Keratinocyte (primary cell): ENCODE measurements around the gene ASTL. TPM values are rescaled to one million over a fixed set of nuclear protein-coding genes. Genes with fewer than 3 reads are reported as not detected.

Experiments
- DNase-seq: peaks from one replicate; pipeline ENCODE4 v3.0.0-alpha.2; 2011; ENCODE audit warnings: low read depth, missing footprints, low spot score
- FAIRE-seq: peaks from 2 replicates; lab custom pipeline; 2011; peaks lifted over from hg19 to GRCh38; lab: Jason Lieb, UNC
- H2AFZ ChIP-seq: 2 replicates; pipeline ENCODE4 v1.6.0; 2012; ENCODE audit warnings: low read length, control low read depth, inconsistent platforms; ENCODE audit not compliant: control insufficient read depth
- H3K27ac ChIP-seq: 2 replicates; pipeline ENCODE4 v1.5.1; 2011; ENCODE audit warnings: low read length; ENCODE audit not compliant: control insufficient read depth, insufficient read depth
- H3K27me3 ChIP-seq: 3 replicates; pipeline ENCODE4 v1.6.0; 2011; ENCODE audit warnings: low read length; ENCODE audit not compliant: control insufficient read depth, insufficient read depth; ENCODE audit errors: extremely low read depth
- H3K36me3 ChIP-seq, 2 experiments: 2 replicates in 1 of 2; 3 replicates in 1 of 2; pipeline ENCODE4 v1.5.1; 2011; ENCODE audit warnings: low read length in 2 of 2, mild to moderate bottlenecking in 1 of 2; ENCODE audit not compliant: control insufficient read depth in 2 of 2, insufficient read depth in 2 of 2; ENCODE audit errors: extremely low read depth in 1 of 2
- H3K4me1 ChIP-seq: 3 replicates; pipeline ENCODE4 v1.5.1; 2011; ENCODE audit warnings: low read length; ENCODE audit not compliant: control insufficient read depth, insufficient read depth; ENCODE audit errors: extremely low read depth
- H3K4me2 ChIP-seq: 3 replicates; pipeline ENCODE4 v1.6.0; 2011; ENCODE audit warnings: low read depth, low read length; ENCODE audit not compliant: control insufficient read depth, insufficient read depth; ENCODE audit errors: extremely low read depth
- H3K4me3 ChIP-seq, 3 experiments: fragments of 200-600 bp in 1 of 3; sonication (generic) in 1 of 3; 2 replicates in 2 of 3; 3 replicates in 1 of 3; pipeline ENCODE4 v1.5.1; 2011 to 2016; ENCODE audit warnings: low read length in 3 of 3, mild to moderate bottlenecking in 3 of 3, control low read depth in 2 of 3, inconsistent platforms in 1 of 3, low read depth in 1 of 3, mixed read lengths in 1 of 3, mixed run types in 1 of 3, moderate library complexity in 1 of 3; ENCODE audit not compliant: control insufficient read depth in 2 of 3, insufficient read depth in 2 of 3; ENCODE audit errors: extremely low read depth in 1 of 3
- H3K79me2 ChIP-seq: 2 replicates; pipeline ENCODE4 v1.6.0; 2012; ENCODE audit warnings: low read length; ENCODE audit not compliant: control insufficient read depth, insufficient read depth
- H3K9ac ChIP-seq: 3 replicates; pipeline ENCODE4 v1.6.0; 2011; ENCODE audit warnings: low read length; ENCODE audit not compliant: control insufficient read depth, insufficient read depth; ENCODE audit errors: extremely low read depth
- H3K9me1 ChIP-seq: 3 replicates; pipeline ENCODE4 v1.6.0; 2011; ENCODE audit warnings: low read length; ENCODE audit not compliant: control insufficient read depth, insufficient read depth; ENCODE audit errors: extremely low read depth
- H3K9me3 ChIP-seq: 2 replicates; pipeline ENCODE4 v1.5.1; 2012; ENCODE audit warnings: low read depth, low read length; ENCODE audit not compliant: control insufficient read depth
- H4K20me1 ChIP-seq: 3 replicates; pipeline ENCODE4 v1.6.0; 2011; ENCODE audit warnings: low read length; ENCODE audit not compliant: control insufficient read depth, insufficient read depth; ENCODE audit errors: extremely low read depth
- EZH2 ChIP-seq: IDR thresholded peaks from one replicate; pipeline ENCODE4 v1.6.1; 2012; ENCODE audit warnings: inconsistent platforms, mild to moderate bottlenecking, low read length, moderate library complexity
- dilution Hi-C: fragments of 300-500 bp; cut with MboI; formaldehyde crosslinking; loops from one replicate; pipeline ENCODE4 v1.7.0; 2020; ENCODE audit warnings: low sequenced_read_pairs; ENCODE audit not compliant: extremely low pct_ligation_motif_present
- polyA plus RNA-seq, 5 experiments: library from polyadenylated mRNA; depleted of rRNA in 3 of 5; stranded (reverse) in 3 of 5; stranded (forward) in 1 of 5; unstranded in 1 of 5; fragments of >200 nt; gene quantifications; 1 replicate in 1 of 5; 2 replicates in 3 of 5; 3 replicates in 1 of 5; pipeline versions ENCODE4 v1.2.1 to v1.2.3, GENCODE V29; 2011 to 2012; ENCODE audit warnings: missing spikeins in 2 of 5, low read depth in 1 of 5, low replicate concordance in 1 of 5
- TF ChIP-seq, protein P1 (sequence below), 3 experiments: IDR thresholded peaks in 1 of 3; conservative IDR thresholded peaks in 1 of 3; optimal IDR thresholded peaks in 1 of 3; 2 replicates in 2 of 3; 3 replicates in 1 of 3; pipeline versions ENCODE3 to v1.5.1; 2011; ENCODE audit warnings: low read length in 3 of 3, mild to moderate bottlenecking in 3 of 3, moderate library complexity in 2 of 3, control low read depth in 1 of 3, inconsistent platforms in 1 of 3; ENCODE audit not compliant: insufficient read depth in 2 of 3; ENCODE audit errors: extremely low read depth in 1 of 3

The ASTL gene
- polyA plus RNA-seq, 1 donor (not counting 4 experiments of a cell fraction or from before 2014, with no cell fraction given), result not detected

GRCh38 chr2:96153291-96153713, 15.0 kb upstream of the ASTL start:
- Histone ChIP-seq H3K4me2 (no peak overlapping the region), H3K27ac (no peak overlapping the region), H3K9ac (no peak overlapping the region), H3K4me3 (no peak overlapping the region), H3K27me3 (peaks cover 20% of the 10 kb centered on the region), H3K9me1 (no peaks in the 10 kb centered on the region), H3K4me1 (peaks cover 6% of the 10 kb centered on the region), H4K20me1 (no peaks in the 10 kb centered on the region), H3K36me3 (no peaks in the 10 kb centered on the region), H3K9me3 (no peaks in the 10 kb centered on the region), H2AFZ (no peak overlapping the region), H3K79me2 (no peaks in the 10 kb centered on the region)
- DNase-seq (no peak), FAIRE-seq (no peak)
- TF ChIP-seq EZH2, result no peak
- TF ChIP-seq, protein P1, sequence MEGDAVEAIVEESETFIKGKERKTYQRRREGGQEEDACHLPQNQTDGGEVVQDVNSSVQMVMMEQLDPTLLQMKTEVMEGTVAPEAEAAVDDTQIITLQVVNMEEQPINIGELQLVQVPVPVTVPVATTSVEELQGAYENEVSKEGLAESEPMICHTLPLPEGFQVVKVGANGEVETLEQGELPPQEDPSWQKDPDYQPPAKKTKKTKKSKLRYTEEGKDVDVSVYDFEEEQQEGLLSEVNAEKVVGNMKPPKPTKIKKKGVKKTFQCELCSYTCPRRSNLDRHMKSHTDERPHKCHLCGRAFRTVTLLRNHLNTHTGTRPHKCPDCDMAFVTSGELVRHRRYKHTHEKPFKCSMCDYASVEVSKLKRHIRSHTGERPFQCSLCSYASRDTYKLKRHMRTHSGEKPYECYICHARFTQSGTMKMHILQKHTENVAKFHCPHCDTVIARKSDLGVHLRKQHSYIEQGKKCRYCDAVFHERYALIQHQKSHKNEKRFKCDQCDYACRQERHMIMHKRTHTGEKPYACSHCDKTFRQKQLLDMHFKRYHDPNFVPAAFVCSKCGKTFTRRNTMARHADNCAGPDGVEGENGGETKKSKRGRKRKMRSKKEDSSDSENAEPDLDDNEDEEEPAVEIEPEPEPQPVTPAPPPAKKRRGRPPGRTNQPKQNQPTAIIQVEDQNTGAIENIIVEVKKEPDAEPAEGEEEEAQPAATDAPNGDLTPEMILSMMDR (optimal IDR thresholded peaks at IDR 0.05 in 1 of 3, IDR thresholded peaks at IDR 0.05 in 1 of 3, conservative IDR thresholded peaks at IDR 0.05 in 1 of 3; ENCODE audit: extremely low read depth in 1 of 3, insufficient read depth in 2 of 3, low read length in 3 of 3), result no peak
- dilution Hi-C loops, result no loop called here

DNA sequence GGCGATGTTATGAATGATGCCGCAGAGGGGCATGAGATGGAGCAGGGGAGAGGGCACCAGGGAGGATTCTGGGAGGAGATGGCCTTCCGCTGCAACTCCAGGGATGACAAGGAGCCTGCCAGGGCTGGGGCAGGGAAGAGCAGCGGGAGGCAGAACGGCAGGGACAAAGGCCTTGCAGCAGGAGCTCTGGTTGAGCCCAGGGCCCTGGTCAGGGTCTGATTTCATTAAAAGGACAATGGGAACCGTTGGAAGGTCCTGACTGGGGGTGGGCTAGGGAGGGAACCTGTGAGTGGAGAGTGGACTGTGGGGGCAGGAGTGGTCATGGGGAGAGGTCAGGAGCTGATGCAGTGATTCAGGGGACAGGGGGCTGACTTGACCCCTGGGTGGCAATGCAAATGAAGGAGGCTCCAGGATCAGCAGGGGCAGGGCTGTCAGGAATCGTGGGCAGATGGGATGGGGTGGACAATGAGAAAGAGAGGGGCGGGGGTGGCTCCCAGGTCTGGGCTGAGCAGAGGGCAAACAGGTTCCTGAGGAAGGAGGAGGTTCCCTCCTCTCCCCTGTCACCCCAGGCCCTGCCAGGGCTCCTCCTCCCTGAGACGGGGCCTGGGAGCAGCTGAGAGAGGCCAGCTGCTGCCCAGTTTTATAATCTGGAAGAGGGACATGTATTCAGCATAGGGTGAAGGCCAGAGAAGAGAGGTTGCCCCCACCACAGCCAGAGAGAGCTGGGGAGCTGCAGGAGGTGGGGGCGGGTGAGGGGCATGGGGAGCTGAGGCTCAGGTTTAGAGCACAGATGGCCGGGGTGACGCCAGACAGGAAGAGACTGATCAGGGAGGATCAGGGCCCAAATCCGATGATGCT, 14.2 kb upstream of the ASTL start:
- dilution Hi-C loops, result no loop called here
- TF ChIP-seq, protein P1 (optimal IDR thresholded peaks at IDR 0.05 in 1 of 3, IDR thresholded peaks at IDR 0.05 in 1 of 3, conservative IDR thresholded peaks at IDR 0.05 in 1 of 3; ENCODE audit: extremely low read depth in 1 of 3, insufficient read depth in 2 of 3, low read length in 3 of 3), result no peak
- TF ChIP-seq EZH2, result no peak

More for the DNA sequence above, 14.2 kb upstream of the ASTL start:
- no peak overlapping the region for H3K9ac ChIP-seq
- FAIRE-seq (no peak), DNase-seq (no peak)
- no peak overlapping the region for H3K4me2 ChIP-seq
- peaks cover 17% of the 10 kb centered on the region for H3K27me3 ChIP-seq
- H3K4me3 ChIP-seq, result no peak overlapping the region
- H2AFZ ChIP-seq, result no peak overlapping the region
- H3K9me1 ChIP-seq, result no peaks in the 10 kb centered on the region
- no peak overlapping the region for H3K27ac ChIP-seq
- H4K20me1 ChIP-seq, result no peaks in the 10 kb centered on the region
- H3K36me3 ChIP-seq, result no peaks in the 10 kb centered on the region
- H3K9me3 ChIP-seq, result no peaks in the 10 kb centered on the region
- H3K79me2 ChIP-seq, result no peaks in the 10 kb centered on the region
- peaks cover 12% of the 10 kb centered on the region for H3K4me1 ChIP-seq
